H9 (cell line): Measurements from ENCODE around the gene HLA-DQB1. TPM values are rescaled to one million over a fixed set of nuclear protein-coding genes. Genes with fewer than 3 reads are reported as not detected.

Experiments
- DNase-seq: peaks from one replicate; pipeline ENCODE4 v3.0.0-alpha.2; 2017
- H2AFZ ChIP-seq: one replicate; pipeline ENCODE4 v1.6.1; 2013; ENCODE audit warnings: mild to moderate bottlenecking, low read length, control low read depth, moderate library complexity
- H2AK5ac ChIP-seq: 2 replicates; pipeline ENCODE4 v1.6.1; 2013; ENCODE audit warnings: low read length, control low read depth, mixed read lengths; ENCODE audit not compliant: insufficient read length
- H2BK120ac ChIP-seq: one replicate; pipeline ENCODE4 v1.6.1; 2013; ENCODE audit warnings: low read depth, mild to moderate bottlenecking, low read length, control low read depth, inconsistent platforms; ENCODE audit not compliant: poor library complexity, severe bottlenecking
- H2BK12ac ChIP-seq: 2 replicates; pipeline ENCODE4 v1.6.1; 2013; ENCODE audit warnings: low read length, control low read depth, mixed read lengths, low read depth; ENCODE audit not compliant: insufficient read length
- H2BK15ac ChIP-seq: 2 replicates; pipeline ENCODE4 v1.6.1; 2013; ENCODE audit warnings: low read depth, low read length, control low read depth
- H2BK20ac ChIP-seq: one replicate; pipeline ENCODE4 v1.6.1; 2013; ENCODE audit warnings: low read depth, mild to moderate bottlenecking, low read length, control low read depth, inconsistent platforms; ENCODE audit not compliant: poor library complexity, severe bottlenecking
- H2BK5ac ChIP-seq: 2 replicates; pipeline ENCODE4 v1.6.1; 2013; ENCODE audit warnings: low read length, control low read depth, mixed read lengths; ENCODE audit not compliant: insufficient read length
- H3K14ac ChIP-seq: 2 replicates; pipeline ENCODE4 v1.6.1; 2013; ENCODE audit warnings: low read length, control low read depth; ENCODE audit not compliant: insufficient read depth
- H3K18ac ChIP-seq: 2 replicates; pipeline ENCODE4 v1.6.1; 2013; ENCODE audit warnings: low read depth, mild to moderate bottlenecking, mixed read lengths, low read length, control low read depth; ENCODE audit not compliant: insufficient read length
- H3K23ac ChIP-seq: 2 replicates; pipeline ENCODE4 v1.6.1; 2013; ENCODE audit warnings: low read length, control low read depth, mixed read lengths, low read depth; ENCODE audit not compliant: insufficient read length
- H3K23me2 ChIP-seq: 2 replicates; pipeline ENCODE4 v1.6.1; 2013; ENCODE audit warnings: low read depth, mild to moderate bottlenecking, mixed read lengths, low read length, control low read depth; ENCODE audit not compliant: insufficient read length, poor library complexity, severe bottlenecking
- H3K27ac ChIP-seq: 2 replicates; pipeline ENCODE4 v1.5.1; 2013; ENCODE audit warnings: low read length, control low read depth, mixed read lengths, low read depth; ENCODE audit not compliant: insufficient read length
- H3K27me3 ChIP-seq: 2 replicates; pipeline ENCODE4 v1.6.1; 2013; ENCODE audit warnings: low read length, control low read depth, inconsistent platforms; ENCODE audit not compliant: insufficient read depth
- H3K4ac ChIP-seq: 2 replicates; pipeline ENCODE4 v1.6.1; 2013; ENCODE audit warnings: low read depth, mild to moderate bottlenecking, control low read depth, inconsistent platforms, low read length, moderate library complexity
- H3K4me1 ChIP-seq: 2 replicates; pipeline ENCODE4 v1.6.1; 2013; ENCODE audit warnings: low read length, control low read depth, inconsistent platforms; ENCODE audit not compliant: insufficient read depth
- H3K4me2 ChIP-seq: 2 replicates; pipeline ENCODE4 v1.6.1; 2013; ENCODE audit warnings: low read length, control low read depth, mixed read lengths; ENCODE audit not compliant: insufficient read length, insufficient read depth
- H3K56ac ChIP-seq: 2 replicates; pipeline ENCODE4 v1.6.1; 2013; ENCODE audit warnings: low read depth, mild to moderate bottlenecking, mixed read lengths, low read length, control low read depth; ENCODE audit not compliant: insufficient read length
- H3K79me1 ChIP-seq: 2 replicates; pipeline ENCODE4 v1.6.1; 2013; ENCODE audit warnings: low read depth, mild to moderate bottlenecking, moderate library complexity, low read length, control low read depth, inconsistent platforms; ENCODE audit not compliant: insufficient read depth, poor library complexity, severe bottlenecking
- H3K79me2 ChIP-seq: 2 replicates; pipeline ENCODE4 v1.6.1; 2013; ENCODE audit warnings: low read length, control low read depth, inconsistent platforms; ENCODE audit not compliant: insufficient read depth
- H3K9ac ChIP-seq: 2 replicates; pipeline ENCODE4 v1.6.1; 2013; ENCODE audit warnings: low read length, control low read depth, mixed read lengths; ENCODE audit not compliant: insufficient read length; ENCODE audit errors: extremely low read depth
- H3K9me3 ChIP-seq: one replicate; pipeline ENCODE4 v1.6.1; 2013; ENCODE audit warnings: low read depth, low read length, inconsistent platforms; ENCODE audit not compliant: control insufficient read depth
- H3T11ph ChIP-seq: one replicate; pipeline ENCODE4 v1.6.1; 2013; ENCODE audit warnings: mild to moderate bottlenecking, low read length, control low read depth, inconsistent platforms
- H4K20me1 ChIP-seq: one replicate; pipeline ENCODE4 v1.6.1; 2013; ENCODE audit not compliant: control insufficient read depth, insufficient read length, insufficient read depth
- H4K5ac ChIP-seq: 2 replicates; pipeline ENCODE4 v1.6.1; 2013; ENCODE audit warnings: low read depth, mild to moderate bottlenecking, mixed read lengths, low read length, control low read depth; ENCODE audit not compliant: insufficient read length
- H4K8ac ChIP-seq: replicated peaks from 2 replicates; pipeline ENCODE4 v1.6.1; 2013; ENCODE audit warnings: low read length, control low read depth, mixed read lengths, low read depth; ENCODE audit not compliant: insufficient read length
- H4K91ac ChIP-seq: 2 replicates; pipeline ENCODE4 v1.6.1; 2013; ENCODE audit warnings: low read depth, mild to moderate bottlenecking, moderate library complexity, mixed read lengths, low read length, control low read depth; ENCODE audit not compliant: insufficient read length
- H3K27ac Mint-ChIP-seq, 3 experiments: 2 replicates in 2 of 3; 3 replicates in 1 of 3; pipeline ENCODE4 v1.8.0; 2020 to 2021; ENCODE audit warnings: mixed read lengths in 3 of 3, mild to moderate bottlenecking in 1 of 3, moderate library complexity in 1 of 3
- H3K27me3 Mint-ChIP-seq: 2 replicates; pipeline ENCODE4 v1.8.0; 2021; ENCODE audit warnings: low read depth, mild to moderate bottlenecking, moderate library complexity, mixed read lengths
- H3K36me3 Mint-ChIP-seq, 3 experiments: 2 replicates in 2 of 3; 3 replicates in 1 of 3; pipeline ENCODE4 v1.8.0; 2020 to 2021; ENCODE audit warnings: low read depth in 3 of 3, mixed read lengths in 3 of 3; ENCODE audit not compliant: insufficient read depth in 1 of 3
- H3K4me1 Mint-ChIP-seq, 2 experiments: 2 replicates each; pipeline ENCODE4 v1.8.0; 2020; ENCODE audit warnings: mixed read lengths in 2 of 2
- H3K4me3 Mint-ChIP-seq, 2 experiments: 2 replicates in 1 of 2; 3 replicates in 1 of 2; pipeline ENCODE4 v1.8.0; 2020 to 2021; ENCODE audit warnings: mild to moderate bottlenecking in 2 of 2, mixed read lengths in 2 of 2, moderate library complexity in 1 of 2
- H3K9me3 Mint-ChIP-seq, 2 experiments: 2 replicates in 1 of 2; 3 replicates in 1 of 2; pipeline ENCODE4 v1.8.0; 2020; ENCODE audit warnings: mild to moderate bottlenecking in 2 of 2, mixed read lengths in 2 of 2, moderate library complexity in 1 of 2
- total RNA-seq: library from RNA; stranded (reverse); gene quantifications from 2 replicates; pipeline ENCODE4 v1.2.1, GENCODE V29; 2021
- TF ChIP-seq, protein P1 (sequence below): fragments of 200-600 bp; sonication (generic); conservative IDR thresholded peaks from 3 replicates; pipeline ENCODE4 v1.8.0; 2021; ENCODE audit warnings: antibody characterized with exemption, mild to moderate bottlenecking

Gene HLA-DQB1
- total RNA-seq, 1 experiment from 2014 or later, result 41.0 TPM

DNA sequence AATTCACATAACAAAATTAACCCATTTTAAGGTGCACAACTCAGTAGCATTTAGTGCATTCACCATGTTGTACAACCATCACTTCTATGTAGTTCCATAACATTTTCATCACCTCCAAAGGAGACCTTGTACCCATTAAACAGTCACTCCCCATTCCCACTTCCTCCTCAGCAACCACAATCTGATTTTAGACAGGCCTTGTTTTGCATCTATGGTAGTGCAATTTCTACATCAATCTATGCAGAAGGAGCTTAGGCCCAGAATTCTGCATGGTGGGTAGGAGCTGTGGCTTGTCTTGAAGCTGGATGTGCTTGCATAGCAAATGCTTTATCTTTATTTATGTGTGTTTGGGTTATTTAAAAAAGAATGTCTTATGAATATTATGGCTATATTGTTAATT lies 42.8 kb downstream of the HLA-DQB1 start:
- Histone ChIP-seq H3K56ac (no peak overlapping the region), H3K14ac (no peak overlapping the region), H2BK120ac (no peak overlapping the region), H3K79me2 (no peaks in the 10 kb centered on the region), H3K27ac (no peak overlapping the region), H2BK12ac (no peak overlapping the region), H4K5ac (no peak overlapping the region), H3T11ph (no peak overlapping the region), H3K9ac (no peak overlapping the region), H3K4me2 (no peak overlapping the region), H3K23ac (no peak overlapping the region), H3K4ac (no peak overlapping the region), H2AK5ac (no peak overlapping the region), H2BK15ac (no peak overlapping the region), H2AFZ (no peak overlapping the region), H2BK20ac (no peak overlapping the region), H3K23me2 (no peaks in the 10 kb centered on the region), H2BK5ac (no peak overlapping the region), H4K91ac (no peak overlapping the region), H3K18ac (no peak overlapping the region), H4K8ac (no peak overlapping the region), H3K27me3 (no peaks in the 10 kb centered on the region), H4K20me1 (no peaks in the 10 kb centered on the region), H3K79me1 (no peaks in the 10 kb centered on the region), H3K9me3 (no peaks in the 10 kb centered on the region), H3K4me1 (no peaks in the 10 kb centered on the region; the same call in 1 of the 2 replicates)
- DNase-seq, result no peak
- H3K36me3 Mint-ChIP-seq, result no peaks in the 10 kb centered on the region
- no peaks in the 10 kb centered on the region for H3K27me3 Mint-ChIP-seq
- no peak overlapping the region for H3K27ac Mint-ChIP-seq
- TF ChIP-seq, protein P1, sequence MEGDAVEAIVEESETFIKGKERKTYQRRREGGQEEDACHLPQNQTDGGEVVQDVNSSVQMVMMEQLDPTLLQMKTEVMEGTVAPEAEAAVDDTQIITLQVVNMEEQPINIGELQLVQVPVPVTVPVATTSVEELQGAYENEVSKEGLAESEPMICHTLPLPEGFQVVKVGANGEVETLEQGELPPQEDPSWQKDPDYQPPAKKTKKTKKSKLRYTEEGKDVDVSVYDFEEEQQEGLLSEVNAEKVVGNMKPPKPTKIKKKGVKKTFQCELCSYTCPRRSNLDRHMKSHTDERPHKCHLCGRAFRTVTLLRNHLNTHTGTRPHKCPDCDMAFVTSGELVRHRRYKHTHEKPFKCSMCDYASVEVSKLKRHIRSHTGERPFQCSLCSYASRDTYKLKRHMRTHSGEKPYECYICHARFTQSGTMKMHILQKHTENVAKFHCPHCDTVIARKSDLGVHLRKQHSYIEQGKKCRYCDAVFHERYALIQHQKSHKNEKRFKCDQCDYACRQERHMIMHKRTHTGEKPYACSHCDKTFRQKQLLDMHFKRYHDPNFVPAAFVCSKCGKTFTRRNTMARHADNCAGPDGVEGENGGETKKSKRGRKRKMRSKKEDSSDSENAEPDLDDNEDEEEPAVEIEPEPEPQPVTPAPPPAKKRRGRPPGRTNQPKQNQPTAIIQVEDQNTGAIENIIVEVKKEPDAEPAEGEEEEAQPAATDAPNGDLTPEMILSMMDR, result no peak
- H3K4me1 Mint-ChIP-seq, result peaks cover 8 to 14% of the 10 kb centered on the region in 2 experiments
- H3K9me3 Mint-ChIP-seq, result no peaks in the 10 kb centered on the region; a peak in 1 of 5 replicates
- H3K4me3 Mint-ChIP-seq, result no peak overlapping the region
